Measurements from ENCODE around the gene OR5B12.
"Not testable (repeated sequence)": the region's sequence is repeated elsewhere in the genome, so short reads cannot be mapped to it uniquely, and the experiment has no call there.

The OR5B12 gene

GRCh38 chr11:58442136-58442535, at the start of gene OR5B12:
Gene OR5B12 (minus strand): TSS chr11:58442236. CDS start chr11:58440151, 2,085 bp downstream.
- DNase-seq: no peak

- DNase-seq: no peak
These were observed 48.8 kb upstream of the OR5B12 start for GRCh38 chr11:58490827-58491226.

- no peak for DNase-seq
These were observed 45.1 kb upstream of the OR5B12 start for GRCh38 chr11:58487170-58487569.

- no peak for DNase-seq
These were observed 43.9 kb upstream of the OR5B12 start for GRCh38 chr11:58485961-58486360.

- no peak for DNase-seq
These were observed 29.9 kb upstream of the OR5B12 start for GRCh38 chr11:58471892-58472291.

GRCh38 chr11:58466293-58466692, 24.3 kb upstream of the OR5B12 start:
- DNase-seq: no peak

GRCh38 chr11:58465690-58466089, 23.7 kb upstream of the OR5B12 start:
- DNase-seq: no peak

GRCh38 chr11:58451585-58451984, 9.5 kb upstream of the OR5B12 start:
- no peak for DNase-seq

- no peak for DNase-seq
These were observed 4.3 kb upstream of the OR5B12 start for GRCh38 chr11:58446294-58446693.

GRCh38 chr11:58444300-58444699, 2.3 kb upstream of the OR5B12 start:
- no peak for DNase-seq

GRCh38 chr11:58438486-58438885, 3.5 kb downstream of the OR5B12 start:
- DNase-seq: no peak

- DNase-seq: no peak
These were observed 7.8 kb downstream of the OR5B12 start for GRCh38 chr11:58434217-58434616.

- no peak for DNase-seq
These were observed 8.3 kb downstream of the OR5B12 start for GRCh38 chr11:58433638-58434203.

GRCh38 chr11:58429273-58429672, 12.8 kb downstream of the OR5B12 start:
- no peak for DNase-seq

GRCh38 chr11:58428021-58428420, 14.0 kb downstream of the OR5B12 start, which contains the start of gene OR5B2:
Gene OR5B2 (minus strand): TSS chr11:58428121. CDS start chr11:58423261, 4,860 bp downstream.
- DNase-seq: no peak

GRCh38 chr11:58406774-58407173, 35.3 kb downstream of the OR5B12 start, which contains the start of gene OR5B3:
Gene OR5B3 (minus strand): TSS chr11:58406874. CDS start chr11:58403409, 3,465 bp downstream.
- DNase-seq: no peak

GRCh38 chr11:58399622-58400021, 42.4 kb downstream of the OR5B12 start:
- DNase-seq: not testable (repeated sequence)

GRCh38 chr11:58395581-58395980, 46.5 kb downstream of the OR5B12 start:
- no peak for DNase-seq

GRCh38 chr11:58394195-58394594, 47.8 kb downstream of the OR5B12 start:
- no peak for DNase-seq

GRCh38 chr11:58392746-58393145, 49.3 kb downstream of the OR5B12 start:
- DNase-seq: no peak

GRCh38 chr11:58391879-58392278, 50.2 kb downstream of the OR5B12 start:
- no peak for DNase-seq

- no peak for DNase-seq
These were observed 51.4 kb downstream of the OR5B12 start for GRCh38 chr11:58390551-58391063.

Measured in stimulated activated CD4-positive, alpha-beta T cell treated with anti-CD3 and anti-CD28 coated beads, Interleukin-4, amount 100 ng/mL, for 4 hours (primary cell).